IMR-90 (cell line): ENCODE data around the gene PRRC2A. TPM values are rescaled to one million over a fixed set of nuclear protein-coding genes. Genes with fewer than 3 reads are reported as not detected.
A peak's percentile ranks its signal among the peaks of the same experiment; 100 is the strongest.

Experiments
- ATAC-seq: fragments of 200-7000 bp; cut with Tn5 transposase; 2 replicates; pipeline ENCODE4 v1.9.1; 2020; ENCODE audit warnings: low read depth, mild to moderate bottlenecking, moderate library complexity
- BruUV-seq: library from RNA; stranded (reverse); fragments of 400-500 nt; replicated peaks from 2 replicates; lab custom pipeline; 2021; lab: Mats Ljungman, UMichigan
- CTCF ChIA-PET: fragments of 300-600 bp; formaldehyde crosslinking; extraction: SDS; loops from one replicate; lab custom pipeline; 2021; ENCODE audit warnings: antibody characterized with exemption; lab: Yijun Ruan, JAX
- POLR2A ChIA-PET: fragments of 300-600 bp; sonication (Branson Sonifier 250); formaldehyde crosslinking; loops from one replicate; lab custom pipeline; 2022; ENCODE audit warnings: antibody characterized with exemption; ENCODE audit not compliant: unreplicated experiment; lab: Charles Lee
- DNase-seq: peaks from one replicate; pipeline ENCODE4 v3.0.0; 2013
- H2AFZ ChIP-seq: replicated peaks from 2 replicates; pipeline ENCODE3; 2013; ENCODE audit warnings: low read length, mild to moderate bottlenecking; ENCODE audit not compliant: poor library complexity
- H2AK5ac ChIP-seq: 2 replicates; pipeline ENCODE4 v1.6.1; 2013; ENCODE audit warnings: low read depth, low read length, inconsistent platforms
- H2AK9ac ChIP-seq: replicated peaks from 2 replicates; pipeline ENCODE3; 2013; ENCODE audit warnings: mild to moderate bottlenecking, low read depth, low read length, moderate library complexity; ENCODE audit not compliant: poor library complexity
- H2BK120ac ChIP-seq: 2 replicates; pipeline ENCODE4 v1.6.1; 2013; ENCODE audit warnings: low read depth, low read length, inconsistent platforms
- H2BK15ac ChIP-seq: 3 replicates; pipeline ENCODE4 v1.6.1; 2013; ENCODE audit warnings: low read depth, low read length, inconsistent platforms
- H2BK20ac ChIP-seq: 2 replicates; pipeline ENCODE4 v1.6.1; 2013; ENCODE audit warnings: low read depth, mild to moderate bottlenecking, inconsistent platforms, low read length, moderate library complexity
- H2BK5ac ChIP-seq: 2 replicates; pipeline ENCODE4 v1.6.1; 2013; ENCODE audit warnings: mild to moderate bottlenecking, low read depth, low read length, inconsistent platforms; ENCODE audit not compliant: poor library complexity, severe bottlenecking
- H3K14ac ChIP-seq: replicated peaks from 2 replicates; pipeline ENCODE4 v1.6.1; 2013; ENCODE audit warnings: low read depth, low read length, inconsistent platforms
- H3K18ac ChIP-seq: 2 replicates; pipeline ENCODE4 v1.6.1; 2013; ENCODE audit warnings: low read depth, low read length, control low read depth
- H3K23ac ChIP-seq: 2 replicates; pipeline ENCODE4 v1.6.1; 2013; ENCODE audit warnings: low read depth, low read length, inconsistent platforms
- H3K27ac ChIP-seq: 2 replicates; pipeline ENCODE4 v1.5.1; 2013; ENCODE audit warnings: mild to moderate bottlenecking, control low read depth, low read length; ENCODE audit not compliant: insufficient read depth
- H3K27me3 ChIP-seq: 2 replicates; pipeline ENCODE4 v1.6.1; 2013; ENCODE audit warnings: low read length; ENCODE audit not compliant: control insufficient read depth, insufficient read depth
- H3K36me3 ChIP-seq: 2 replicates; pipeline ENCODE4 v1.6.1; 2013; ENCODE audit warnings: low read length, mixed read lengths; ENCODE audit not compliant: control insufficient read depth, insufficient read depth
- H3K4ac ChIP-seq: 2 replicates; pipeline ENCODE4 v1.6.1; 2013; ENCODE audit warnings: low read depth, low read length, inconsistent platforms
- H3K4me1 ChIP-seq: 2 replicates; pipeline ENCODE4 v1.6.1; 2013; ENCODE audit warnings: low read length, mixed read lengths; ENCODE audit not compliant: control insufficient read depth, insufficient read depth
- H3K4me2 ChIP-seq: 2 replicates; pipeline ENCODE4 v1.6.1; 2013; ENCODE audit warnings: low read depth, mild to moderate bottlenecking, control low read depth, low read length, moderate library complexity
- H3K4me3 ChIP-seq: 2 replicates; pipeline ENCODE4 v1.5.1; 2013; ENCODE audit warnings: low read depth, mild to moderate bottlenecking, control low read depth, low read length, moderate library complexity; ENCODE audit not compliant: insufficient read depth
- H3K56ac ChIP-seq: 2 replicates; pipeline ENCODE4 v1.6.1; 2013; ENCODE audit warnings: low read length, inconsistent platforms; ENCODE audit not compliant: insufficient read depth; ENCODE audit errors: extremely low read depth
- H3K79me1 ChIP-seq, 2 experiments: 2 replicates each; pipeline ENCODE4 v1.6.1; 2013; ENCODE audit warnings: low read length in 2 of 2, inconsistent platforms in 1 of 2, low read depth in 1 of 2
- H3K9ac ChIP-seq: 2 replicates; pipeline ENCODE4 v1.6.1; 2013; ENCODE audit warnings: low read depth, low read length, control low read depth
- H3K9me1 ChIP-seq: 2 replicates; pipeline ENCODE4 v1.6.1; 2013; ENCODE audit warnings: low read length, inconsistent platforms; ENCODE audit not compliant: insufficient read depth
- H3K9me3 ChIP-seq: 2 replicates; pipeline ENCODE4 v1.6.1; 2013; ENCODE audit warnings: low read length; ENCODE audit not compliant: control insufficient read depth, insufficient read depth
- H4K20me1 ChIP-seq: 2 replicates; pipeline ENCODE4 v1.6.1; 2013; ENCODE audit warnings: low read length, inconsistent platforms; ENCODE audit not compliant: insufficient read depth
- H4K5ac ChIP-seq: 2 replicates; pipeline ENCODE4 v1.6.1; 2013; ENCODE audit warnings: mild to moderate bottlenecking, low read depth, low read length, control low read depth
- H4K8ac ChIP-seq, 2 experiments: 2 replicates each; pipeline ENCODE4 v1.6.1; 2013; ENCODE audit warnings: low read depth in 2 of 2, low read length in 2 of 2, control low read depth in 1 of 2, inconsistent platforms in 1 of 2
- H4K91ac ChIP-seq: 2 replicates; pipeline ENCODE4 v1.6.1; 2013; ENCODE audit warnings: low read depth, low read length, inconsistent platforms; ENCODE audit not compliant: insufficient read depth
- NFE2L2 ChIP-seq: fragments of 150-350 bp; IDR thresholded peaks from 2 replicates; pipeline ENCODE4 v1.6.1; 2016; ENCODE audit warnings: low read depth, mild to moderate bottlenecking, low read length
- SMC3 ChIP-seq: fragments of 150-350 bp; IDR thresholded peaks from 2 replicates; pipeline ENCODE4 v1.6.1; 2016; ENCODE audit warnings: low read depth, mild to moderate bottlenecking, antibody characterized with exemption, low read length, moderate library complexity
- WGBS, 2 experiments: methylation state at CpG; one replicate each; pipeline versions ENCODE4 v1.1.5 to v1.1.7; 2013; ENCODE audit warnings: missing lambda C conversion rate in 2 of 2; ENCODE audit not compliant: insufficient read length in 1 of 2; ENCODE audit errors: extremely low coverage in 2 of 2; 5-methylcytosine and 5-hydroxymethylcytosine counted together
- dilution Hi-C: fragments of 300-500 bp; cut with HindIII; formaldehyde crosslinking; loops from one replicate; pipeline ENCODE4 v1.14.3; 2018; ENCODE audit warnings: low sequenced_read_pairs; ENCODE audit not compliant: unreplicated experiment
- in situ Hi-C: fragments of 300-500 bp; cut with MboI; formaldehyde crosslinking; loops from 3 replicates; pipeline ENCODE4 v1.14.3; 2019; ENCODE audit warnings: low sequenced_read_pairs, inconsistent platforms, mixed read lengths
- intact Hi-C: fragments of 100-400 bp; cut with micrococcal nuclease; formaldehyde crosslinking; loops from 2 replicates; pipeline ENCODE4 v1.10.0; 2022
- polyA plus RNA-seq, 3 experiments: library from polyadenylated mRNA; depleted of rRNA; stranded (reverse); fragments of >200 nt; gene quantifications; 2 replicates each; pipeline ENCODE4 v1.2.3, GENCODE V29; 2012; ENCODE audit warnings: low replicate concordance in 1 of 3
- total RNA-seq: library from RNA; depleted of rRNA; stranded (reverse); fragments of >200 nt; gene quantifications from 2 replicates; pipeline ENCODE4 v1.2.3, GENCODE V29; 2012

Gene PRRC2A
- total and polyA plus RNA-seq, 2 of the 4 experiments (the other 2 are of a cell fraction): 7.7 to 88.6 TPM

DNA sequence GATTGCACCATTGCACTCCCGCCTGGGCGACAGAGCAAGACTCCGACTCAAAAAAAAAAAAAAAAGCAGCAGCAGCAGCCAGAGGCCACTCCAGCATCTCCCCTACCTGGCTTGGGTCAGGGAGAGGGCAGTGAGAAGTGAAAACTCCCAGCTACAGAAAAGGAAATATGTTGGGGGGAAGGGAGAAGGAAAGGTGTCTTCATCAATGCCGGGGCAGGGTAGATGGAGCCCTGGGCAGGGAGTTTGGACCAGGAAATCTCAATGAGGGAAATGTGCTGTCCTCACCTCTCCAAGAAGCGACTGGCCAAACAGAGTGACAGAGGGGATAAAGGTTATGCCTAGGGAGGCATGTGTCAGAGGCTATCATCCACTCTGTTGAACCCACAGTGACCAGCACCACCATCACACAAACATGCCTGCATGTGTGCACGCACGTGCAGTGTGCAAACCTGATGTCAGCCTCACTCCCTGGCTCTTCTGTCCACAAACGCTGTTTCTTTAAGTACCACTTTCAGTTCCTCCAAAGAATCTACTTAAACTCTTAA lies 6.4 kb upstream of the PRRC2A start:
- ChIA-PET CTCF (interaction anchor here (0.7 kb wide), 1 partner anchor 18 kb away, joined by 7 read pairs; no protein-coding TSS in a partner anchor), POLR2A (no interaction called here)
- H3K23ac ChIP-seq: no peak overlapping the region
- H4K5ac ChIP-seq: no peak overlapping the region
- dilution Hi-C loops (no loop called here), intact Hi-C loops (loop anchor here (2.0 kb wide), 1 partner anchor 53 kb away; no protein-coding TSS in a partner anchor), in situ Hi-C loops (no loop called here)
- no peaks in the 10 kb centered on the region for H4K20me1 ChIP-seq
- no peak overlapping the region for H3K9ac ChIP-seq
- 0 out of 2 replicates have a peak, but pooled peaks cover 3% of the 10 kb centered on the region for H3K9me1 ChIP-seq
- no peak overlapping the region for H2BK15ac ChIP-seq
- ATAC-seq (no peak), DNase-seq (no peak)
- peak overlapping the region; percentile 44 for H2AFZ ChIP-seq
- H3K27me3 ChIP-seq: peaks cover 7% of the 10 kb centered on the region
- H3K4me3 ChIP-seq: no peak overlapping the region
- WGBS, 2 experiments: no CpG with 5 or more reads among the region's 8 CpGs
- no peak overlapping the region for H3K14ac ChIP-seq
- no peaks in the 10 kb centered on the region for H3K9me3 ChIP-seq
- H4K8ac ChIP-seq: no peak overlapping the region
- no peaks in the 10 kb centered on the region for H3K36me3 ChIP-seq
- H4K91ac ChIP-seq: no peak overlapping the region
- no peaks in the 10 kb centered on the region for H3K79me1 ChIP-seq
- no peak for TF ChIP-seq NFE2L2
- TF ChIP-seq SMC3: no peak
- H2AK5ac ChIP-seq: no peak overlapping the region
- H3K4me1 ChIP-seq: no peaks in the 10 kb centered on the region
- H2BK20ac ChIP-seq: no peak overlapping the region
- no peak overlapping the region for H3K4ac ChIP-seq
- no peak overlapping the region for H3K18ac ChIP-seq
- H3K56ac ChIP-seq: no peak overlapping the region
- no peak overlapping the region for H3K27ac ChIP-seq
- H2AK9ac ChIP-seq: no peak overlapping the region
- H3K4me2 ChIP-seq: no peak overlapping the region
- H2BK5ac ChIP-seq: no peak overlapping the region
- BruUV-seq: no TSS peak
- H2BK120ac ChIP-seq: no peak overlapping the region
